ENCODE measurements around the gene BAHCC1.

The BAHCC1 gene

GRCh38 chr17:81398832-81399411 is 3.7 kb downstream of the BAHCC1 start:
- no peak for DNase-seq

- no peak for DNase-seq
Measured at GRCh38 chr17:81399481-81400153, 4.4 kb downstream of the BAHCC1 start.

- DNase-seq: no peak
Measured at GRCh38 chr17:81400154-81400977, 5.1 kb downstream of the BAHCC1 start.

GRCh38 chr17:81400996-81401722 is 5.9 kb downstream of the BAHCC1 start:
- no peak for DNase-seq

GRCh38 chr17:81401723-81402529 is 6.7 kb downstream of the BAHCC1 start:
- DNase-seq: no peak

- no peak for DNase-seq
Measured at GRCh38 chr17:81402530-81402941, 7.3 kb downstream of the BAHCC1 start.

GRCh38 chr17:81402981-81403467 is 7.8 kb downstream of the BAHCC1 start:
- no peak for DNase-seq

GRCh38 chr17:81403671-81404534 is 8.6 kb downstream of the BAHCC1 start:
- DNase-seq: no peak

- no peak for DNase-seq
Measured at GRCh38 chr17:81404558-81405165, 9.4 kb downstream of the BAHCC1 start.

- no peak for DNase-seq
Measured at GRCh38 chr17:81405411-81405872, 10.2 kb downstream of the BAHCC1 start.

GRCh38 chr17:81406117-81406953 is 11.1 kb downstream of the BAHCC1 start:
- DNase-seq: no peak

GRCh38 chr17:81408049-81408448 is 12.8 kb downstream of the BAHCC1 start:
- DNase-seq: no peak

- DNase-seq: no peak
Measured at GRCh38 chr17:81409190-81409935, 14.1 kb downstream of the BAHCC1 start.

- DNase-seq: no peak
Measured at GRCh38 chr17:81410852-81411251, 15.6 kb downstream of the BAHCC1 start.

GRCh38 chr17:81411305-81411704 is 16.0 kb downstream of the BAHCC1 start:
- DNase-seq: no peak

GRCh38 chr17:81412490-81413093 is 17.3 kb downstream of the BAHCC1 start:
- DNase-seq: peak; percentile 51 to 70

GRCh38 chr17:81413497-81414135 is 18.4 kb downstream of the BAHCC1 start:
- no peak for DNase-seq
